Epithelial cell of prostate (primary cell): Measurements from ENCODE around the gene EXD3.
"Not testable (repeated sequence)": the region's sequence is repeated elsewhere in the genome, so short reads cannot be mapped to it uniquely, and the experiment has no call there.

Source experiments
- DNase-seq: peaks from one replicate; pipeline ENCODE4 v3.0.0-alpha.2; 2011; ENCODE audit warnings: low read depth, low spot score
- H3K27ac ChIP-seq: fragments of 450-650 bp; 2 replicates; pipeline ENCODE4 v1.5.1; 2017; ENCODE audit warnings: mild to moderate bottlenecking

EXD3 gene

DNA sequence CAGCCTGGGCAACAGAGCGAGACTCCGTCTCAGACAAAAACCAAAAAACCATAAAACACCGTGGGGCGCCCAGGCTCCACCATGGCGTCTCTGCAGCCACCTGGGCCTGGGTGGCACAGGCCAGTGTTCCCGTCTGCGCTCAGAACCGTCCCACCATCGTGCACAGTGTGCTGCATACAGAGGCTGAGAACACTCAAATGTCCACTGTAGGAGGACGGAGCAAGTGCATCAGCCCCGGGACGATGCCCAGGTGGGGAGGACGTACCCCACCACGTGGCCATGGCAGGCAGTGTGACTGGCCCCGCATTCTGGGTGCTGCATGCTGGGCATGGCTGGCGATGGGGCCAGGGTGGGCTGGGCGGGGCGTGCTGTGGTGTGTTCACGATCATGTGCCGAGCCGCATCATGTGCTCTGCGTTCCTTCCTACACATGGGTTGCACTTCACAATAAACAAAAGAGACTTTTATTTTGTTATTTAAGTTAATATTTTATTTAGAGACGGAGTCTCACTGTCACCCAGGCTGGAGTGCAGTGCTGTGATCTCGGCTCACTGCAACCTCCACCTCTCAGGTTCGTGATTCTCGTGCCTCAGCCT, 37.8 kb downstream of the EXD3 start:
- DNase-seq, result no peak
- H3K27ac ChIP-seq, result no peak overlapping the region

GRCh38 chr9:137383784-137384756, 38.9 kb downstream of the EXD3 start:
- no peak for DNase-seq
- H3K27ac ChIP-seq, result no peak overlapping the region

- no peak overlapping the region for H3K27ac ChIP-seq
- no peak for DNase-seq
Observed at GRCh38 chr9:137383081-137383783, 39.7 kb downstream of the EXD3 start.

DNA sequence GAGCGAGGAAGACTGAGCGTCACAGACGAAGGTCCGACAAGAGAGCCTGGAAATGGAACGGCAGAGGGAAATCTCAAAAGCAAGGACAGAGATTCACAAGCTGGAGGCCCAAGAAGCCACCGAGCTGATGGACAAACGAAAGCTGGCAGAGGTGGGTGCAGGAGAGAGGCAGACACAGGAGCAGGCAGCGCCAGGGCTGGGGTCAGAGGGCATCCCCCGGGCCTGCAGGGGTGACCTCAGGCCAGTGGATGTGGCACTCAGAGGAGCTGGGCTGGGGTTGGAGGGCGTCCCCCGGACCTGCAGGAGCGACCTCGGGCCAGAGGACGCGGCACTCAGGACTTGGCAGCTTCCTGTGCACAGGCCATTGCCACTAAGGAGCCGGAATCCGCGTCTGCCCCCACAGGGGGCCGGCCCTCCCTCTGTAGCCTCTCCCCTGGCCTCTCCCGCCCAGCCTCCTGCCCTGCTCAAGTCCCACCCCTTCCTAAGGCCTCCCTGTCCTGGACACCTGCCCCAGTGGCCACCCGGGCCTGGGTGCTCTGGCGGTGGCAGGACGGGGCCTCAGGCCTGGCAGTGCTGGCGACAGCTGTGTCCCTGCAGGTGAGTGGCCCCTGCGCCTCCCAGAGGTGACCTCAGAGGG, 40.4 kb downstream of the EXD3 start:
- DNase-seq, result no peak
- no peak overlapping the region for H3K27ac ChIP-seq

GRCh38 chr9:137381501-137382443, 41.2 kb downstream of the EXD3 start:
- DNase-seq, result no peak
- H3K27ac ChIP-seq, result no peak overlapping the region

GRCh38 chr9:137380606-137381005, 42.4 kb downstream of the EXD3 start:
- DNase-seq, result no peak

DNA sequence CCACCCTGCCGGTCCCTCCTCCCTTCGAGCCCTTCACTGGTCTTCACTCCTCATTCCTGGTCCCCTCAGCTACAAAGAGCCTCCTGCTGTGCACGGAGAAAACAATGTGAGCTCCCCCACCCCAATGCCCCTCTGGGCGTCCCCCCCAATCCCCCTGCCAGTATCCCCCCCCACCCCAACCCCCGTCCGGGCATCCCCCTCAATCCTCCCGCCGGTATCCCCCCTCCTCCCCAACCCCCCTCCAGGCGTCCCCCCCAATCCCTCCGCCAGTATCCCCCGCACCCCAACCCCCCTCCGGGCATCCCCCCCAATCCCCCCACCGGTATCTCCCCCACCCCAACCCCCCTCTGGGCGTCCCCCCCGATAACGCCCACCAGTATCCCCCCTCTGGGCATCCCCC, 42.8 kb downstream of the EXD3 start:
- no peak overlapping the region for H3K27ac ChIP-seq
- DNase-seq, result no peak

More at GRCh38 chr9:137380606-137381005, 42.4 kb downstream of the EXD3 start:
- H3K27ac ChIP-seq, result no peak overlapping the region

DNA sequence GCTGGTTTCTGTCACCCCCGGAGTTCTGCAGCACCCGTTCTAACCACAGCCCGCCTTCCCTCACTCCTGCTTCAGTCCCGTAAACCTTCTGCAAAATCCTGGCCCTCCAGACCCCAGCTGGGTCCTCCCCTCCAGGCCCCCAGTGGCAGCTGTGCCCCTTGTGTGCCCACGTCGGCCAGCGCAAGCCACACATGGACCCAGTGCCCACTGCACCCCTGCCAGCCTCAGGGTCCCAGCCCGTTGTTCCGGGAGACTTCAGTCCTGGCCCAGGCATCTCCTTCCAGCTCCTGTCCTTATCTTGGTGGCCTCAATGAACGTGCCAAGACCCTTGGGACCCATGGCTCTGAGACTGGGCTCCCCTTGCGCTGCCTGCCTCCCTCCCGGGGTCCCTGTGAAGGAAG, 43.2 kb downstream of the EXD3 start:
- no peak overlapping the region for H3K27ac ChIP-seq
- DNase-seq, result no peak

DNA sequence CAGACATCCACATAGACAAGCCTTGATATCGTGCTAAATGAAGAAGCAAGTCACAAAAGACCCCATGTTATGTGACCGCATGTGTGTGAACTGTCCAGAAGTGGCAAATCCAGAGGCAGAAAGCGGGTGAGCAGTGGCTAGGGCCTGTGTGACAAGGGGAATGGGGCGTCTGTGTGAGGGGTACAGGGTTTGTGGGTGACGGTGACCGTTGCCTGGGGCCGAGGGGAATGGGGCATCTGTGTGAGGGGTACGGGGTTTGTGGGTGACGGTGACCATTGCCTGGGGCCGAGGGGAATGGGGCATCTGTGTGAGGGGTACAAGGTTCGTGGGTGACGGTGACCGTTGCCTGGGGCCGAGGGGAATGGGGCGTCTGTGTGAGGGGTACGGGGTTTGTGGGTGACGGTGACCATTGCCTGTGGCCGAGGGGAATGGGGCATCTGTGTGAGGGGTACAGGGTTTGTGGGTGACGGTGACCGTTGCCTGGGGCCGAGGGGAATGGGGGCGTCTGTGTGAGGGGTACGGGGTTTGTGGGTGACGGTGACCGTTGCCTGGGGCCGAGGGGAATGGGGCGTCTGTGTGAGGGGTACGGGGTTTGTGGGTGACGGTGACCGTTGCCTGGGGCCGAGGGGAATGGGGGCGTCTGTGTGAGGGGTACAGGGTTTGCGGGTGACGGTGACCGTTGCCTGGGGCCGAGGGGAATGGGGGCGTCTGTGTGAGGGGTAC, 44.1 kb downstream of the EXD3 start:
- not testable (repeated sequence) for DNase-seq, H3K27ac ChIP-seq

- no peak for DNase-seq
Observed at GRCh38 chr9:137376386-137376785, 46.6 kb downstream of the EXD3 start.

GRCh38 chr9:137375321-137376058, 47.5 kb downstream of the EXD3 start:
- DNase-seq, result no peak

More at GRCh38 chr9:137376386-137376785, 46.6 kb downstream of the EXD3 start:
- H3K27ac ChIP-seq, result no peak overlapping the region

DNA sequence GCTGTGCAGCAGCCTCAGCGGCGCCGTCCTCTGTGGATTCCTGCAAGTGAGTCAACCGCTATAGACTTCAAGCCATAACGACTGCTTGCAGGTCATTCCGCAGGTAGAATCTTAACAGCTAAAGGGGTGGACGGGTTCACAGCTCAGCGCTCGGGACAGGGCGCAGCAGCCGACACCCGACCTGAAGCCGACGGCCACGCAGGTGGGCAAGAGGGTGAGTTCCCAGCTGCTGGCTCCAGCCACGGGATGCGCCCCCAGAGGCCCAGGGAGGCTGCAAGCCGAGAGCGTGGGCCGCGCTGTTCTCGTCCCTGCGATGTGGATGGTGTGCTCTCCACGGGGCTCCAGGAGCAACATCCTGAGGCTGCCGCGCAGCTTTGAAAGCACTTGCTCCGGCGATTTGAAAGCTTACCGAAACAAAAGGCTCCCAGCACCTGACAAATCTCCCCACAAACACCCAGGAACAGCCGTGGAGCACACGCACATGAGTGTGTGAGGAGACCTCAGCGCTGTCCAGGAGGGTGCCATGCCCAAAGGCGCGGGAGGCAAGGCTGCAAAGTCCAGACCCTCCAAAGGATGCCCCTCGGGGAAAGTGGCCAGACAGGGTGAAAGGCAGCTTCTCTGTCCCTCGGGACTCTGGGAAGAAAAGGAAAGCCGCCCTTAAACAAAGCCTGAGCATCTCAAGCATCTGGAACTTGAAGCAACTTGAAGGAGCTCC, 48.7 kb downstream of the EXD3 start:
- DNase-seq, result no peak
- H3K27ac ChIP-seq, result no peak overlapping the region

More at GRCh38 chr9:137375321-137376058, 47.5 kb downstream of the EXD3 start:
- H3K27ac ChIP-seq, result no peak overlapping the region

DNA sequence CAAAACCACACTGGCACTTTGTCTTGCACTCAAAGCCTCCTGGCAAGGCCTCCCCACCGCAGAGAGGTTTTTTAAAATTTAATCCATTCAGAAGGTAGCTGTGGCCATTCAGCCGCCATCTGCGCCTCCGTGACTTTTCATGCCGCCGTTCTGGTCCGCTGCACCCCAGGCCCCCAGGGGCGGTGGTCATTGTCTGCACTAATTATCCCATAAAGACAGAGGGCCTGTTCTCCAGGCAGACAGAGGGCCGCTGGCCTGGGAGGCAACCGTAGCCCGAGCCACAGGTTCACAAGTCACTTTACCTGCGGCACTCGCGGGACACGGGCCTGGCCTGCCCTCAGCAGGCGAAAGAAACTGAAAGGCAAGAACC, 49.4 kb downstream of the EXD3 start:
- no peak for DNase-seq
- H3K27ac ChIP-seq, result no peak overlapping the region

GRCh38 chr9:137372693-137373610, 50.0 kb downstream of the EXD3 start:
- DNase-seq, result no peak
- H3K27ac ChIP-seq, result no peak overlapping the region

DNA sequence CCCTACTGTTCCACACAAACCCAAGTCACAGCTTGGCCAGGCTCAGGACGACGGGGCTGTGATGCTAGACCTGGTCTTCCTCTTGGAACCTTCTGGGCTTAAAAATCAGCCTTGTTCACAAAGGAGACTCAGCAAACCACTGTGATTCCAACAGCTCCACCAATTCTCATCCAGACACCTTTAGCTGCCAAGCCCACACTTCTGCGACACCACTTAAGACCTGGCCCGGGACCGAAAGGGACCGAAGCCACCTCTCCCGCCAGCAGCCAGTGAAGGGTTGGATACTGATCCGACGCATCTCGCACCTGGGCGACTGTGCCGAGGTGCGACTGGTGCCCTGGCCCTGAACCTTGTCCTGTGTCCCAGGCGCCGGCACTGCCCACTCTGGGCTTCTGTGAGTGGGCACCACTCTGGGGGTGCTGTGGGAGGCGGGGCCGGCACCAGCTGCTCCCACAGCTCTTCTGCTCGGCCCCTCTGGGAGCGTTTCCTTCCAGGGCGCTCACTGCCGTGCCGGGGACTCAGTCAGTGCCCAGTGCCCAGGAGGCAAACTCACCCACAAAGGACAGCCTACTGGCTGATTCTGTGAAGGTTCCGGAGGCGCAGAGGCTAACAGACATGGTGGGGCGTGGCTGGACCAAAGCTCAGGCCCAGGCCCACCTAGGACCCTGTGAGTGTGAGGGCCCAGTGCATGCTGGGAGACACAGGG, 50.9 kb downstream of the EXD3 start:
- no peak for DNase-seq
- H3K27ac ChIP-seq, result no peak overlapping the region

- H3K27ac ChIP-seq, result no peak overlapping the region
- DNase-seq, result no peak
Observed at GRCh38 chr9:137371521-137371941, 51.4 kb downstream of the EXD3 start.
